Caco-2 (cell line): ENCODE results near the gene CCDC14. TPM values are rescaled to one million over a fixed set of nuclear protein-coding genes. Genes with fewer than 3 reads are reported as not detected.

ENCODE experiments used
- BruUV-seq: library from RNA; stranded (reverse); fragments of 400-500 nt; replicated peaks from 2 replicates; lab custom pipeline; 2021; lab: Mats Ljungman, UMichigan
- CTCF ChIA-PET: fragments of 300-600 bp; sonication (Branson Sonifier 250); formaldehyde crosslinking; loops from one replicate; lab custom pipeline; 2022; ENCODE audit warnings: antibody characterized with exemption; lab: Charles Lee
- POLR2A ChIA-PET: fragments of 300-600 bp; sonication (Branson Sonifier 250); formaldehyde crosslinking; loops from one replicate; lab custom pipeline; 2022; ENCODE audit warnings: antibody characterized with exemption; lab: Charles Lee
- DNase-seq, 2 experiments: peaks; one replicate each; pipeline versions ENCODE4 v3.0.0 to v3.0.0-alpha.2; 2020 to 2022
- H3K27me3 ChIP-seq: replicated peaks from 2 replicates; pipeline ENCODE4 v1.6.0; 2011; ENCODE audit warnings: low read length; ENCODE audit not compliant: control insufficient read depth, insufficient read depth
- H3K36me3 ChIP-seq: 2 replicates; pipeline ENCODE4 v1.5.1; 2011; ENCODE audit warnings: low read length; ENCODE audit not compliant: control insufficient read depth, insufficient read depth
- H3K4me1 ChIP-seq: fragments of 250-450 bp; sonication (Bioruptor Pico); 2 replicates; pipeline ENCODE4 v1.5.1; 2020; ENCODE audit warnings: mild to moderate bottlenecking
- H3K4me3 ChIP-seq: 2 replicates; pipeline ENCODE4 v1.5.1; 2011; ENCODE audit warnings: low read depth, mild to moderate bottlenecking, control low read depth, low read length
- H3K9me3 ChIP-seq: fragments of 250-450 bp; sonication (Bioruptor Pico); 2 replicates; pipeline ENCODE4 v1.5.1; 2020; ENCODE audit warnings: mild to moderate bottlenecking, moderate library complexity
- H3K27ac Mint-ChIP-seq: one replicate; pipeline ENCODE4 v1.8.0; 2022; ENCODE audit warnings: mixed read lengths; ENCODE audit not compliant: unreplicated experiment
- H3K27me3 Mint-ChIP-seq: one replicate; pipeline ENCODE4 v1.8.0; 2022; ENCODE audit warnings: mixed read lengths; ENCODE audit not compliant: insufficient read depth, unreplicated experiment
- H3K36me3 Mint-ChIP-seq: one replicate; pipeline ENCODE4 v1.8.0; 2022; ENCODE audit warnings: mild to moderate bottlenecking, mixed read lengths; ENCODE audit not compliant: insufficient read depth, unreplicated experiment
- H3K4me1 Mint-ChIP-seq: one replicate; pipeline ENCODE4 v1.8.0; 2022; ENCODE audit warnings: low read depth, mixed read lengths; ENCODE audit not compliant: unreplicated experiment
- H3K4me3 Mint-ChIP-seq: one replicate; pipeline ENCODE4 v1.8.0; 2022; ENCODE audit warnings: mild to moderate bottlenecking, moderate library complexity, mixed read lengths; ENCODE audit not compliant: unreplicated experiment
- H3K9me3 Mint-ChIP-seq: one replicate; pipeline ENCODE4 v1.8.0; 2022; ENCODE audit warnings: mixed read lengths; ENCODE audit not compliant: unreplicated experiment
- CTCF ChIP-seq, 2 experiments: fragments of 200-600 bp in 1 of 2; IDR thresholded peaks; 1 replicate in 1 of 2; 2 replicates in 1 of 2; pipeline versions ENCODE4 v1.5.1 to v1.8.0; 2011 to 2022; ENCODE audit warnings: antibody characterized with exemption in 1 of 2, control low read depth in 1 of 2, inconsistent platforms in 1 of 2, low read depth in 1 of 2, low read length in 1 of 2, mild to moderate bottlenecking in 1 of 2, moderate library complexity in 1 of 2; ENCODE audit not compliant: insufficient read depth in 1 of 2, severe bottlenecking in 1 of 2, unreplicated experiment in 1 of 2
- intact Hi-C: fragments of 100-400 bp; cut with micrococcal nuclease; formaldehyde crosslinking; loops from one replicate; pipeline ENCODE4 v1.10.0; 2022; ENCODE audit not compliant: unreplicated experiment
- total RNA-seq: library from RNA; stranded (reverse); gene quantifications from 2 replicates; pipeline ENCODE4 v1.2.3, GENCODE V29; 2022

Gene CCDC14
- total RNA-seq, 1 experiment from 2014 or later = 43.5 TPM

DNA sequence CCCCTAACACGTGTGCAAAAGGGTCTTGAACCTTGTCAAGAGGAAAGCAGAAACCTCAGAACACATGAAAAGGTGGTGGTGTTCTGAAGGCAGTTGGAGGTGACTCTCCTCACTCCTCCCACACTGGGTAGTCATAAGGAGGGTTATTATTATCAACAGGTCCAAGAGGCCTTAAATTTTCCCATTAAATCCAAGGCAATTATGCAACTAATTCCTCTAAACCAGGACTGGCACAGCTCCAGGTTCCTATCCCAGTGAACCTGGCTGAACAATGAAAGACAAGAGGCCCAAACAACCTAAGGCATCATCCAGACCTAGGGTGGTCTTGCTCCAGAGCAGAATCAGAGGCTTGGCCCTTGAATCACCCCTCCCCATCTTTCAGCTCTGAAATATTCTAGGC is 91.9 kb downstream of the CCDC14 start:
- BruUV-seq = no TSS peak
- no peaks in the 10 kb centered on the region for H3K27me3 Mint-ChIP-seq
- intact Hi-C loops = no loop called here
- TF ChIP-seq CTCF (IDR thresholded peaks at IDR 0.05; ENCODE audit: insufficient read depth in 1 of 2, low read depth in 1 of 2, low read length in 1 of 2, severe bottlenecking in 1 of 2, unreplicated experiment in 1 of 2) = no peak
- H3K4me3 Mint-ChIP-seq = no peak overlapping the region
- Histone ChIP-seq H3K4me1 (peaks cover 6% of the 10 kb centered on the region), H3K9me3 (no peaks in the 10 kb centered on the region), H3K4me3 (no peak overlapping the region), H3K27me3 (no peaks in the 10 kb centered on the region), H3K36me3 (no peaks in the 10 kb centered on the region)
- H3K4me1 Mint-ChIP-seq = peaks cover 8% of the 10 kb centered on the region
- H3K9me3 Mint-ChIP-seq = peaks cover 20% of the 10 kb centered on the region
- CTCF ChIA-PET = no interaction called here
- no peak for DNase-seq
- no peak overlapping the region for H3K27ac Mint-ChIP-seq
- POLR2A ChIA-PET = no interaction called here
- H3K36me3 Mint-ChIP-seq = no peaks in the 10 kb centered on the region

DNA sequence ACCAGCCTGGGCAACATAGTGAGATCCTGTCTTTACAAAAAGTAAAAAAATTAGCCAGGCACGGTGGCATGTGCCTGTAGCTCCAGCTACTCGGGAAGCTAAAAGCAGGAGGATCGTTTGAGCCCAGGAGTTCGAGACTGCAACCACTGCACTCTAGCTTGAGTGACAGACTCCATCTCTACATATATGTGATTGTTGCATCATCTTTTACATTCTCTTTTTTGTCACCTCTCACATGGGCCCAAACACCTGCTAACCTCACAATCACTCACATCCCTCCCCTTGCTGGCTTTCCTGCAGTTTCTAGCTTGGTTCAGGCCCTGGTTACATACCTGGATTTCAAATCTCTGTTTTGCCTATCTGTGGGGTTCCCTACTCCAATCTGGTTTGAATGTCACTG is 96.3 kb downstream of the CCDC14 start:
- H3K9me3 Mint-ChIP-seq = peaks cover 11% of the 10 kb centered on the region
- DNase-seq = no peak
- no TSS peak for BruUV-seq
- Histone ChIP-seq H3K4me1 (no peaks in the 10 kb centered on the region), H3K9me3 (peaks cover 5% of the 10 kb centered on the region; the same call in 1 of the 2 replicates), H3K27me3 (no peaks in the 10 kb centered on the region), H3K36me3 (no peaks in the 10 kb centered on the region), H3K4me3 (no peak overlapping the region)
- intact Hi-C loops = no loop called here
- CTCF ChIA-PET = interaction anchor here (0.6 kb wide), 1 partner anchor 141 kb away, joined by 3 read pairs; no protein-coding TSS in a partner anchor
- H3K4me1 Mint-ChIP-seq = no peaks in the 10 kb centered on the region
- H3K27ac Mint-ChIP-seq = peak overlapping the region; percentile 57
- POLR2A ChIA-PET = no interaction called here
- no peaks in the 10 kb centered on the region for H3K27me3 Mint-ChIP-seq
- TF ChIP-seq CTCF (IDR thresholded peaks at IDR 0.05; ENCODE audit: insufficient read depth in 1 of 2, low read depth in 1 of 2, low read length in 1 of 2, severe bottlenecking in 1 of 2, unreplicated experiment in 1 of 2) = no peak
- no peaks in the 10 kb centered on the region for H3K36me3 Mint-ChIP-seq
- H3K4me3 Mint-ChIP-seq = no peak overlapping the region

Other genes starting within 250 kb of the CCDC14 start
- gene MYLK, start 76.9 kb downstream of the CCDC14 start, total RNA-seq = 18.8 and 23.0 TPM in 2 replicates
- gene ROPN1, start 30.9 kb upstream of the CCDC14 start, total RNA-seq = not detected in 2 replicates
- 82.8 and 88.7 TPM in 2 replicates for gene KALRN, start 72.1 kb upstream of the CCDC14 start, total RNA-seq